H9 (cell line): ENCODE measurements around the gene STARD10. TPM values are rescaled to one million over a fixed set of nuclear protein-coding genes. Genes with fewer than 3 reads are reported as not detected.

Source experiments
- DNase-seq: peaks from one replicate; pipeline ENCODE4 v3.0.0-alpha.2; 2017
- H2AFZ ChIP-seq: one replicate; pipeline ENCODE4 v1.6.1; 2013; ENCODE audit warnings: mild to moderate bottlenecking, low read length, control low read depth, moderate library complexity
- H2AK5ac ChIP-seq: 2 replicates; pipeline ENCODE4 v1.6.1; 2013; ENCODE audit warnings: low read length, control low read depth, mixed read lengths; ENCODE audit not compliant: insufficient read length
- H2BK120ac ChIP-seq: one replicate; pipeline ENCODE4 v1.6.1; 2013; ENCODE audit warnings: low read depth, mild to moderate bottlenecking, low read length, control low read depth, inconsistent platforms; ENCODE audit not compliant: poor library complexity, severe bottlenecking
- H2BK12ac ChIP-seq: 2 replicates; pipeline ENCODE4 v1.6.1; 2013; ENCODE audit warnings: low read length, control low read depth, mixed read lengths, low read depth; ENCODE audit not compliant: insufficient read length
- H2BK15ac ChIP-seq: 2 replicates; pipeline ENCODE4 v1.6.1; 2013; ENCODE audit warnings: low read depth, low read length, control low read depth
- H2BK20ac ChIP-seq: one replicate; pipeline ENCODE4 v1.6.1; 2013; ENCODE audit warnings: low read depth, mild to moderate bottlenecking, low read length, control low read depth, inconsistent platforms; ENCODE audit not compliant: poor library complexity, severe bottlenecking
- H2BK5ac ChIP-seq: 2 replicates; pipeline ENCODE4 v1.6.1; 2013; ENCODE audit warnings: low read length, control low read depth, mixed read lengths; ENCODE audit not compliant: insufficient read length
- H3K14ac ChIP-seq: 2 replicates; pipeline ENCODE4 v1.6.1; 2013; ENCODE audit warnings: low read length, control low read depth; ENCODE audit not compliant: insufficient read depth
- H3K18ac ChIP-seq: 2 replicates; pipeline ENCODE4 v1.6.1; 2013; ENCODE audit warnings: low read depth, mild to moderate bottlenecking, mixed read lengths, low read length, control low read depth; ENCODE audit not compliant: insufficient read length
- H3K23ac ChIP-seq: 2 replicates; pipeline ENCODE4 v1.6.1; 2013; ENCODE audit warnings: low read length, control low read depth, mixed read lengths, low read depth; ENCODE audit not compliant: insufficient read length
- H3K23me2 ChIP-seq: 2 replicates; pipeline ENCODE4 v1.6.1; 2013; ENCODE audit warnings: low read depth, mild to moderate bottlenecking, mixed read lengths, low read length, control low read depth; ENCODE audit not compliant: insufficient read length, poor library complexity, severe bottlenecking
- H3K27ac ChIP-seq: 2 replicates; pipeline ENCODE4 v1.5.1; 2013; ENCODE audit warnings: low read length, control low read depth, mixed read lengths, low read depth; ENCODE audit not compliant: insufficient read length
- H3K27me3 ChIP-seq: 2 replicates; pipeline ENCODE4 v1.6.1; 2013; ENCODE audit warnings: low read length, control low read depth, inconsistent platforms; ENCODE audit not compliant: insufficient read depth
- H3K4ac ChIP-seq: 2 replicates; pipeline ENCODE4 v1.6.1; 2013; ENCODE audit warnings: low read depth, mild to moderate bottlenecking, control low read depth, inconsistent platforms, low read length, moderate library complexity
- H3K4me1 ChIP-seq: 2 replicates; pipeline ENCODE4 v1.6.1; 2013; ENCODE audit warnings: low read length, control low read depth, inconsistent platforms; ENCODE audit not compliant: insufficient read depth
- H3K4me2 ChIP-seq: 2 replicates; pipeline ENCODE4 v1.6.1; 2013; ENCODE audit warnings: low read length, control low read depth, mixed read lengths; ENCODE audit not compliant: insufficient read length, insufficient read depth
- H3K56ac ChIP-seq: 2 replicates; pipeline ENCODE4 v1.6.1; 2013; ENCODE audit warnings: low read depth, mild to moderate bottlenecking, mixed read lengths, low read length, control low read depth; ENCODE audit not compliant: insufficient read length
- H3K79me1 ChIP-seq: 2 replicates; pipeline ENCODE4 v1.6.1; 2013; ENCODE audit warnings: low read depth, mild to moderate bottlenecking, moderate library complexity, low read length, control low read depth, inconsistent platforms; ENCODE audit not compliant: insufficient read depth, poor library complexity, severe bottlenecking
- H3K79me2 ChIP-seq: 2 replicates; pipeline ENCODE4 v1.6.1; 2013; ENCODE audit warnings: low read length, control low read depth, inconsistent platforms; ENCODE audit not compliant: insufficient read depth
- H3K9ac ChIP-seq: 2 replicates; pipeline ENCODE4 v1.6.1; 2013; ENCODE audit warnings: low read length, control low read depth, mixed read lengths; ENCODE audit not compliant: insufficient read length; ENCODE audit errors: extremely low read depth
- H3K9me3 ChIP-seq: one replicate; pipeline ENCODE4 v1.6.1; 2013; ENCODE audit warnings: low read depth, low read length, inconsistent platforms; ENCODE audit not compliant: control insufficient read depth
- H3T11ph ChIP-seq: one replicate; pipeline ENCODE4 v1.6.1; 2013; ENCODE audit warnings: mild to moderate bottlenecking, low read length, control low read depth, inconsistent platforms
- H4K20me1 ChIP-seq: one replicate; pipeline ENCODE4 v1.6.1; 2013; ENCODE audit not compliant: control insufficient read depth, insufficient read length, insufficient read depth
- H4K5ac ChIP-seq: 2 replicates; pipeline ENCODE4 v1.6.1; 2013; ENCODE audit warnings: low read depth, mild to moderate bottlenecking, mixed read lengths, low read length, control low read depth; ENCODE audit not compliant: insufficient read length
- H4K8ac ChIP-seq: replicated peaks from 2 replicates; pipeline ENCODE4 v1.6.1; 2013; ENCODE audit warnings: low read length, control low read depth, mixed read lengths, low read depth; ENCODE audit not compliant: insufficient read length
- H4K91ac ChIP-seq: 2 replicates; pipeline ENCODE4 v1.6.1; 2013; ENCODE audit warnings: low read depth, mild to moderate bottlenecking, moderate library complexity, mixed read lengths, low read length, control low read depth; ENCODE audit not compliant: insufficient read length
- H3K27ac Mint-ChIP-seq, 3 experiments: 2 replicates in 2 of 3; 3 replicates in 1 of 3; pipeline ENCODE4 v1.8.0; 2020 to 2021; ENCODE audit warnings: mixed read lengths in 3 of 3, mild to moderate bottlenecking in 1 of 3, moderate library complexity in 1 of 3
- H3K27me3 Mint-ChIP-seq: 2 replicates; pipeline ENCODE4 v1.8.0; 2021; ENCODE audit warnings: low read depth, mild to moderate bottlenecking, moderate library complexity, mixed read lengths
- H3K36me3 Mint-ChIP-seq, 3 experiments: 2 replicates in 2 of 3; 3 replicates in 1 of 3; pipeline ENCODE4 v1.8.0; 2020 to 2021; ENCODE audit warnings: low read depth in 3 of 3, mixed read lengths in 3 of 3; ENCODE audit not compliant: insufficient read depth in 1 of 3
- H3K4me1 Mint-ChIP-seq, 2 experiments: 2 replicates each; pipeline ENCODE4 v1.8.0; 2020; ENCODE audit warnings: mixed read lengths in 2 of 2
- H3K4me3 Mint-ChIP-seq, 2 experiments: 2 replicates in 1 of 2; 3 replicates in 1 of 2; pipeline ENCODE4 v1.8.0; 2020 to 2021; ENCODE audit warnings: mild to moderate bottlenecking in 2 of 2, mixed read lengths in 2 of 2, moderate library complexity in 1 of 2
- H3K9me3 Mint-ChIP-seq, 2 experiments: 2 replicates in 1 of 2; 3 replicates in 1 of 2; pipeline ENCODE4 v1.8.0; 2020; ENCODE audit warnings: mild to moderate bottlenecking in 2 of 2, mixed read lengths in 2 of 2, moderate library complexity in 1 of 2
- CTCF ChIP-seq: fragments of 200-600 bp; sonication (generic); conservative IDR thresholded peaks from 3 replicates; pipeline ENCODE4 v1.8.0; 2021; ENCODE audit warnings: antibody characterized with exemption, mild to moderate bottlenecking
- WGBS: extraction: QIAGEN DNeasy Blood & Tissue Kit; methylation state at CpG from one replicate; pipeline ENCODE4 v1.1.7; 2013; ENCODE audit warnings: missing lambda C conversion rate, low lambda C conversion rate, mixed read lengths; ENCODE audit not compliant: insufficient read length; ENCODE audit errors: extremely low coverage; 5-methylcytosine and 5-hydroxymethylcytosine counted together
- total RNA-seq: library from RNA; stranded (reverse); gene quantifications from 2 replicates; pipeline ENCODE4 v1.2.1, GENCODE V29; 2021

STARD10 gene
- total RNA-seq, 1 experiment from 2014 or later = 24.4 TPM

- peak; percentile 58 for TF ChIP-seq CTCF
- Histone ChIP-seq H3K4ac (no peak overlapping the region), H2BK5ac (no peak overlapping the region), H3K14ac (no peak overlapping the region), H3T11ph (no peak overlapping the region), H4K8ac (no peak overlapping the region), H3K79me1 (no peaks in the 10 kb centered on the region), H2BK12ac (no peak overlapping the region), H3K56ac (no peak overlapping the region), H3K79me2 (no peaks in the 10 kb centered on the region), H2BK120ac (no peak overlapping the region), H2BK20ac (no peak overlapping the region), H3K27ac (no peak overlapping the region), H3K9ac (no peak overlapping the region), H3K9me3 (no peaks in the 10 kb centered on the region), H4K20me1 (no peaks in the 10 kb centered on the region), H2AFZ (no peak overlapping the region), H4K91ac (no peak overlapping the region), H3K27me3 (no peaks in the 10 kb centered on the region; the same call in 1 of the 2 replicates), H2AK5ac (no peak overlapping the region), H3K18ac (no peak overlapping the region), H2BK15ac (no peak overlapping the region), H3K4me2 (no peak overlapping the region), H3K23ac (no peak overlapping the region), H3K4me1 (no peaks in the 10 kb centered on the region; the same call in 1 of the 2 replicates), H3K23me2 (no peaks in the 10 kb centered on the region), H4K5ac (no peak overlapping the region)
- no peak overlapping the region; a peak in 1 of 5 replicates for H3K4me3 Mint-ChIP-seq
- no peaks in the 10 kb centered on the region for H3K9me3 Mint-ChIP-seq
- peaks cover 11% of the 10 kb centered on the region for H3K27me3 Mint-ChIP-seq
- H3K4me1 Mint-ChIP-seq = peaks cover 20 to 26% of the 10 kb centered on the region in 2 experiments
- H3K27ac Mint-ChIP-seq = no peak overlapping the region; a peak in 1 of 7 replicates
- peak; percentile 98 for DNase-seq
- WGBS = no CpG with 5 or more reads among the region's 16 CpGs
- no peaks in the 10 kb centered on the region for H3K36me3 Mint-ChIP-seq
These were observed 6.4 kb downstream of the STARD10 start for GRCh38 chr11:72787216-72788104.
